Caco-2 (cell line): ENCODE data around the gene NLRP12. TPM values are rescaled to one million over a fixed set of nuclear protein-coding genes. Genes with fewer than 3 reads are reported as not detected.
"Not testable (repeated sequence)": the region's sequence is repeated elsewhere in the genome, so short reads cannot be mapped to it uniquely, and the experiment has no call there.

Experiments used
- BruUV-seq: library from RNA; stranded (reverse); fragments of 400-500 nt; replicated peaks from 2 replicates; lab custom pipeline; 2021; lab: Mats Ljungman, UMichigan
- CTCF ChIA-PET: fragments of 300-600 bp; sonication (Branson Sonifier 250); formaldehyde crosslinking; loops from one replicate; lab custom pipeline; 2022; ENCODE audit warnings: antibody characterized with exemption; lab: Charles Lee
- POLR2A ChIA-PET: fragments of 300-600 bp; sonication (Branson Sonifier 250); formaldehyde crosslinking; loops from one replicate; lab custom pipeline; 2022; ENCODE audit warnings: antibody characterized with exemption; lab: Charles Lee
- DNase-seq, 2 experiments: peaks; one replicate each; pipeline versions ENCODE4 v3.0.0 to v3.0.0-alpha.2; 2020 to 2022
- H3K27me3 ChIP-seq: replicated peaks from 2 replicates; pipeline ENCODE4 v1.6.0; 2011; ENCODE audit warnings: low read length; ENCODE audit not compliant: control insufficient read depth, insufficient read depth
- H3K36me3 ChIP-seq: 2 replicates; pipeline ENCODE4 v1.5.1; 2011; ENCODE audit warnings: low read length; ENCODE audit not compliant: control insufficient read depth, insufficient read depth
- H3K4me1 ChIP-seq: fragments of 250-450 bp; sonication (Bioruptor Pico); 2 replicates; pipeline ENCODE4 v1.5.1; 2020; ENCODE audit warnings: mild to moderate bottlenecking
- H3K4me3 ChIP-seq: 2 replicates; pipeline ENCODE4 v1.5.1; 2011; ENCODE audit warnings: low read depth, mild to moderate bottlenecking, control low read depth, low read length
- H3K9me3 ChIP-seq: fragments of 250-450 bp; sonication (Bioruptor Pico); 2 replicates; pipeline ENCODE4 v1.5.1; 2020; ENCODE audit warnings: mild to moderate bottlenecking, moderate library complexity
- H3K27ac Mint-ChIP-seq: one replicate; pipeline ENCODE4 v1.8.0; 2022; ENCODE audit warnings: mixed read lengths; ENCODE audit not compliant: unreplicated experiment
- H3K27me3 Mint-ChIP-seq: one replicate; pipeline ENCODE4 v1.8.0; 2022; ENCODE audit warnings: mixed read lengths; ENCODE audit not compliant: insufficient read depth, unreplicated experiment
- H3K36me3 Mint-ChIP-seq: one replicate; pipeline ENCODE4 v1.8.0; 2022; ENCODE audit warnings: mild to moderate bottlenecking, mixed read lengths; ENCODE audit not compliant: insufficient read depth, unreplicated experiment
- H3K4me1 Mint-ChIP-seq: one replicate; pipeline ENCODE4 v1.8.0; 2022; ENCODE audit warnings: low read depth, mixed read lengths; ENCODE audit not compliant: unreplicated experiment
- H3K4me3 Mint-ChIP-seq: one replicate; pipeline ENCODE4 v1.8.0; 2022; ENCODE audit warnings: mild to moderate bottlenecking, moderate library complexity, mixed read lengths; ENCODE audit not compliant: unreplicated experiment
- H3K9me3 Mint-ChIP-seq: one replicate; pipeline ENCODE4 v1.8.0; 2022; ENCODE audit warnings: mixed read lengths; ENCODE audit not compliant: unreplicated experiment
- CTCF ChIP-seq, 2 experiments: fragments of 200-600 bp in 1 of 2; IDR thresholded peaks; 1 replicate in 1 of 2; 2 replicates in 1 of 2; pipeline versions ENCODE4 v1.5.1 to v1.8.0; 2011 to 2022; ENCODE audit warnings: antibody characterized with exemption in 1 of 2, control low read depth in 1 of 2, inconsistent platforms in 1 of 2, low read depth in 1 of 2, low read length in 1 of 2, mild to moderate bottlenecking in 1 of 2, moderate library complexity in 1 of 2; ENCODE audit not compliant: insufficient read depth in 1 of 2, severe bottlenecking in 1 of 2, unreplicated experiment in 1 of 2
- intact Hi-C: fragments of 100-400 bp; cut with micrococcal nuclease; formaldehyde crosslinking; loops from one replicate; pipeline ENCODE4 v1.10.0; 2022; ENCODE audit not compliant: unreplicated experiment
- microRNA-seq: library from miRNA; unstranded; fragments of <30 nt; microRNA quantifications from one replicate; pipeline ENCODE4 v1.2.0, GENCODE V29; 2022
- total RNA-seq: library from RNA; stranded (reverse); gene quantifications from 2 replicates; pipeline ENCODE4 v1.2.3, GENCODE V29; 2022

NLRP12 gene
- total RNA-seq, 1 experiment from 2014 or later = not detected

GRCh38 chr19:53768401-53768800 lies 55.7 kb downstream of the NLRP12 start:
- Histone ChIP-seq H3K36me3 (no peaks in the 10 kb centered on the region), H3K4me1 (peaks cover 45% of the 10 kb centered on the region), H3K4me3 (no peak overlapping the region), H3K27me3 (no peaks in the 10 kb centered on the region), H3K9me3 (peaks cover 13% of the 10 kb centered on the region)
- ChIA-PET CTCF (interaction anchor here (0.6 to 1.1 kb wide), 2 partner anchors 109 to 905 kb away, joined by 3 read pairs; no protein-coding TSS in a partner anchor), POLR2A (interaction anchor here (0.6 kb wide), 1 partner anchor 156 kb away, joined by 3 read pairs; no protein-coding TSS in a partner anchor)
- Mint-ChIP-seq H3K4me1 (peaks cover 18% of the 10 kb centered on the region), H3K9me3 (peaks cover 34% of the 10 kb centered on the region), H3K4me3 (no peak overlapping the region), H3K27me3 (no peaks in the 10 kb centered on the region), H3K27ac (peak overlapping the region; percentile 77), H3K36me3 (peaks cover 21% of the 10 kb centered on the region)
- no peak for DNase-seq
- intact Hi-C loops = no loop called here
- BruUV-seq = no TSS peak
- no peak for TF ChIP-seq CTCF (IDR thresholded peaks at IDR 0.05; ENCODE audit: insufficient read depth in 1 of 2, low read depth in 1 of 2, low read length in 1 of 2, severe bottlenecking in 1 of 2, unreplicated experiment in 1 of 2)

- H3K27ac Mint-ChIP-seq, H3K9me3 Mint-ChIP-seq, H3K27me3 Mint-ChIP-seq, H3K4me3 ChIP-seq, intact Hi-C loops, BruUV-seq, POLR2A ChIA-PET, DNase-seq, H3K4me1 Mint-ChIP-seq, H3K27me3 ChIP-seq, H3K4me1 ChIP-seq, H3K36me3 Mint-ChIP-seq, H3K4me3 Mint-ChIP-seq, H3K36me3 ChIP-seq, CTCF ChIA-PET, H3K9me3 ChIP-seq: not testable (repeated sequence)
Observed at GRCh38 chr19:53758991-53759390, 65.1 kb downstream of the NLRP12 start.

Small RNAs within 50 kb of the gene (microRNA-seq; reads per million reads assigned to microRNA genes)
- gene MIR1283-2 (not detected), gene MIR371A (not detected), gene MIR372 (222,173 reads per million, percentile 100 among the genes with 10 or more reads in this experiment), gene MIR373 (108,966 reads per million, percentile 99 among the genes with 10 or more reads in this experiment), gene MIR516A1 (not detected), gene MIR516A2 (0.74 reads per million), gene MIR519A1 (41.4 reads per million, percentile 65 among the genes with 10 or more reads in this experiment), gene MIR521-1 (not detected), gene MIR522 (141 reads per million, percentile 73 among the genes with 10 or more reads in this experiment), gene MIR527 (1.7 reads per million)

Other genes starting within 250 kb of the NLRP12 start
- not detected in 2 replicates for gene DPRX, start 192.3 kb downstream of the NLRP12 start, total RNA-seq
- gene MYADM, start 43.6 kb upstream of the NLRP12 start, total RNA-seq = 115 and 132 TPM in 2 replicates
- 1.7 and 2.6 TPM in 2 replicates for gene PRKCG, start 57.9 kb upstream of the NLRP12 start, total RNA-seq
- gene CACNG7, start 85.0 kb upstream of the NLRP12 start, total RNA-seq = not detected in 2 replicates
- 0.91 and 1.1 TPM in 2 replicates for gene CACNG8, start 138.6 kb upstream of the NLRP12 start, total RNA-seq
- 1.4 and 1.6 TPM in 2 replicates for gene CACNG6, start 167.3 kb upstream of the NLRP12 start, total RNA-seq
- gene VSTM1, start 239.6 kb upstream of the NLRP12 start, total RNA-seq = not detected in 2 replicates